ENCODE measurements around the gene IRS2. TPM values are rescaled to one million over a fixed set of nuclear protein-coding genes. Genes with fewer than 3 reads are reported as not detected.
A peak's percentile ranks its signal among the peaks of the same experiment; 100 is the strongest.

Gene IRS2
- total RNA-seq, 1 donor from 2014 or later = 43.8 TPM

DNA sequence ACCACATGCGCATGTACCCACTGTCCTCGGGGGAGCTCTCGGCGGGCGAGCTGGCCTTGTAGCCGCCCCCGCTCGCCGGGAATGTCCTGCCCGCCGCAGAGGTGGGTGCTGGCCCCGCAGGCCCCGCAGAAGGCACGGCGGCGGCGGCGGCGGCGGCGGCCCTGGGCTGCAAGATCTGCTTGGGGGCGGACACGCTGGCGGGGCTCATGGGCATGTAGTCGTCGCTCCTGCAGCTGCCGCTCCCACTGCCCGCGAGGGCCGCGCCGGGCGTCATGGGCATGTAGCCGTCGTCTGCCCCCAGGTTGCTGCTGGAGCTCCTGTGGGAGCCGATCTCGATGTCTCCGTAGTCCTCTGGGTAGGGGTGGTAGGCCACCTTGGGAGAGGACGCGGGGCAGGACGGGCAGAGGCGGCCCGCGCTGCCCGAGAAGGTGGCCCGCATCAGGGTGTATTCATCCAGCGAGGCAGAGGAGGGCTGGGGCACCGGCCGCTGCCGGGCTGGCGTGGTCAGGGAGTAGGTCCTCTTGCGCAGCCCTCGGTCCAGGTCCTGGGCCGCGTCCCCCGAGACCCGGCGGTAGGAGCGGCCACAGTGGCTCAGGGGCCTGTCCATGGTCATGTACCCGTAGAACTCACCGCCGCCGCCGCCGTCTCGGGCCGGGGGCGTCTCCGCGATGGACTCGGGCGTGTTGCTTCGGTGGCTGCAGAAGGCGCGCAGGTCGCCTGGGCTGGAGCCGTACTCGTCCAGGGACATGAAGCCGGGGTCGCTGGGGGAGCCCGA is 2.4 kb downstream of the IRS2 start:
- intact Hi-C loops (cut with DNase I) = no loop called here
- Histone ChIP-seq H3K27me3 (no peaks in the 10 kb centered on the region), H3K4me3 (peak overlapping the region; percentile 56), H3K27ac (peak overlapping the region; percentile 30), H3K4me1 (peaks cover 29% of the 10 kb centered on the region), H3K9me3 (no peaks in the 10 kb centered on the region), H3K36me3 (peaks cover 30% of the 10 kb centered on the region)
- DNase-seq = no peak
- no peak for ATAC-seq
- TF ChIP-seq, protein P1, sequence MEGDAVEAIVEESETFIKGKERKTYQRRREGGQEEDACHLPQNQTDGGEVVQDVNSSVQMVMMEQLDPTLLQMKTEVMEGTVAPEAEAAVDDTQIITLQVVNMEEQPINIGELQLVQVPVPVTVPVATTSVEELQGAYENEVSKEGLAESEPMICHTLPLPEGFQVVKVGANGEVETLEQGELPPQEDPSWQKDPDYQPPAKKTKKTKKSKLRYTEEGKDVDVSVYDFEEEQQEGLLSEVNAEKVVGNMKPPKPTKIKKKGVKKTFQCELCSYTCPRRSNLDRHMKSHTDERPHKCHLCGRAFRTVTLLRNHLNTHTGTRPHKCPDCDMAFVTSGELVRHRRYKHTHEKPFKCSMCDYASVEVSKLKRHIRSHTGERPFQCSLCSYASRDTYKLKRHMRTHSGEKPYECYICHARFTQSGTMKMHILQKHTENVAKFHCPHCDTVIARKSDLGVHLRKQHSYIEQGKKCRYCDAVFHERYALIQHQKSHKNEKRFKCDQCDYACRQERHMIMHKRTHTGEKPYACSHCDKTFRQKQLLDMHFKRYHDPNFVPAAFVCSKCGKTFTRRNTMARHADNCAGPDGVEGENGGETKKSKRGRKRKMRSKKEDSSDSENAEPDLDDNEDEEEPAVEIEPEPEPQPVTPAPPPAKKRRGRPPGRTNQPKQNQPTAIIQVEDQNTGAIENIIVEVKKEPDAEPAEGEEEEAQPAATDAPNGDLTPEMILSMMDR (IDR thresholded peaks at IDR 0.05) = no peak

DNA sequence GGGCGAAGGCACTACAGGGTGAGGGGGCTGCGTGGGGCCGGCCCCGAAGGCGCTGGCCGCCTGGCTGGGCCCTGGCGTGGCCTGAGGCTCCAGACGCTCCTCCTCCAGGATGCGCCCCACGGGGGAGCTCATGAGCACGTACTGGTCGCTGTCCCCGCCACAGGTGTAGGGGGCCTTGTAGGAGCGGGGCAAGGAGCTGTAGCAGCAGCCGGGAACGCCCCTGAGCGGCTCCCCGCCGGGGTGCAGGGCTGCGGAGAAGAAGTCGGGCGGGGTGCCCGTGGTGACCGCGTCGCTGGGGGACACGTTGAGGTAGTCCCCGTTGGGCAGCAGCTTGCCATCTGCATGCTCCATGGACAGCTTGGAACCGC is 3.0 kb downstream of the IRS2 start:
- H3K4me3 ChIP-seq = peak overlapping the region; percentile 56

DNA sequence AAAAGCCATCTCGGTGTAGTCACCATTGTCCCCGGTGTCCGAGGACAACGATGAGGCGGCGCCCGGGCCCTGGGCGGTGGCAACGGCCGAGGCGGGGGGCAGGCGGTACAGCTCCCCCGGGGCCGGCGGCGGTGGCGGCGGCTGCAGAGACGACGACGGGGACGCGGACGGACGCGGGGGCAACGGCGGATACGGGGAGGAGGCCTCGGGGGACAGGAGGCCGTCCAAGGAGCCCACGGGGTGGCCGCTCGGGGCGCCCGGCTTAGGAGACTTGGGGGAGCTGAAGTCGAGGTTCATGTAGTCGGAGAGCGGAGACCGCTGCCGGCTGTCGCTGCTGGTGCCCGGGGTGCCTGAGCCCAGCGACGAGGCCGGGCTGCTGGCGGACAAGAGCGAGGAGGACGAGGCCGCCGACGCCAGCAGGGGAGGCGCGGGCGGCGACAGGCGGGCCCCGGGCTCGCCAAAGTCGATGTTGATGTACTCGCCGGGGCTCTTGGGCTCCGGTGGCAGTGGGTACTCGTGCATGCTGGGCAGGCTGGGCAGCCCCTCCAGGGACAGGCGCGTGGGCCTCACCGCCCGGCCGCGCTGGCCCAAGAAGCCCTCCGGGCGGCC is 3.5 kb downstream of the IRS2 start:
- peaks cover 30% of the 10 kb centered on the region for H3K36me3 ChIP-seq
- no peaks in the 10 kb centered on the region for H3K9me3 ChIP-seq
- H3K27me3 ChIP-seq = no peaks in the 10 kb centered on the region
- H3K27ac ChIP-seq = no peak overlapping the region
- ATAC-seq = no peak
- peaks cover 33% of the 10 kb centered on the region for H3K4me1 ChIP-seq
- TF ChIP-seq, protein P1 (IDR thresholded peaks at IDR 0.05) = no peak
- intact Hi-C loops (cut with DNase I) = no loop called here
- no peak overlapping the region for H3K4me3 ChIP-seq
- no peak for DNase-seq

More for the DNA sequence above, 3.0 kb downstream of the IRS2 start:
- Histone ChIP-seq H3K4me1 (peaks cover 29% of the 10 kb centered on the region), H3K27me3 (no peaks in the 10 kb centered on the region), H3K9me3 (no peaks in the 10 kb centered on the region), H3K36me3 (peaks cover 30% of the 10 kb centered on the region), H3K27ac (no peak overlapping the region)
- DNase-seq (no peak), ATAC-seq (no peak)
- intact Hi-C loops (cut with DNase I) = no loop called here
- TF ChIP-seq, protein P1 (IDR thresholded peaks at IDR 0.05) = no peak

DNA sequence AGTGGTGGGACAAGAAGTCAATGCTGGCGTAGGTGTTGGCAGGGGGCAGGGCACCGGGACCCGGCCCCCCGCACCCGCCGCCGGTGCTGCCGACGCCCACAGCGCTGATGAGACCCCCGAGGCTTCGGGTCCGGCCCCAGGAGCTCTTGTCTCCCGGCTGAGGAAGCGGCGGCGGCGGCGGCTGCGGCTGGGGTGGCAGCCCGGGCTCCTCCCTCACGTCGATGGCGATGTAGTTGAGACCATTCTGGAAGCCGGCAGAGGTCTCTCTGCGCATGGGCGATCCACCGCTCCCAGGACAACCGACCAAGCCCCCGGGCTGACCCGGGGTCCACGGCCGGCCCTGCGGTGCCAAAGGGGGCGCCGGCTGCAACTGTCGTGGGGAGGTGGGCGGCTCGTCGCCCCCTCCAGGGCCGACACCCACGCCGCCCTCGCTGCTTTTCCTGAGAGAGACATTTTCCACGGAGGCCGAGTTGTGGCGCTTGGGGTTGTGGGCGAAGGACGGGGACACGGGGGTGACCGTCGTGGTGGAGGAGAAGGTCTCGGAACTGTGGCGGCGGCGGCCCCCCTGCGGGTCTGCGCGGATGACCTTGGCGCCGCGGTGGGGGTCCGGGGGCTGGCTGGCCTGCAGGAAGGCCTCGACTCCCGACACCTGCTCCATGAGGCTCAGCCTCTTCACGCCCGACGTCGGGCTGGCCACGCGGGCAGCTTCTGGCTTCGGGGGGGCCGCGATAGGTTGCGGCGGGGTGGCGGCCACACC is 4.1 kb downstream of the IRS2 start:
- Histone ChIP-seq H3K4me3 (peak overlapping the region; percentile 53), H3K27ac (no peak overlapping the region), H3K36me3 (peaks cover 30% of the 10 kb centered on the region), H3K27me3 (no peaks in the 10 kb centered on the region), H3K9me3 (no peaks in the 10 kb centered on the region), H3K4me1 (peaks cover 36% of the 10 kb centered on the region)
- intact Hi-C loops (cut with DNase I) = no loop called here
- ATAC-seq (no peak), DNase-seq (no peak)
- TF ChIP-seq, protein P1 (IDR thresholded peaks at IDR 0.05) = no peak

DNA sequence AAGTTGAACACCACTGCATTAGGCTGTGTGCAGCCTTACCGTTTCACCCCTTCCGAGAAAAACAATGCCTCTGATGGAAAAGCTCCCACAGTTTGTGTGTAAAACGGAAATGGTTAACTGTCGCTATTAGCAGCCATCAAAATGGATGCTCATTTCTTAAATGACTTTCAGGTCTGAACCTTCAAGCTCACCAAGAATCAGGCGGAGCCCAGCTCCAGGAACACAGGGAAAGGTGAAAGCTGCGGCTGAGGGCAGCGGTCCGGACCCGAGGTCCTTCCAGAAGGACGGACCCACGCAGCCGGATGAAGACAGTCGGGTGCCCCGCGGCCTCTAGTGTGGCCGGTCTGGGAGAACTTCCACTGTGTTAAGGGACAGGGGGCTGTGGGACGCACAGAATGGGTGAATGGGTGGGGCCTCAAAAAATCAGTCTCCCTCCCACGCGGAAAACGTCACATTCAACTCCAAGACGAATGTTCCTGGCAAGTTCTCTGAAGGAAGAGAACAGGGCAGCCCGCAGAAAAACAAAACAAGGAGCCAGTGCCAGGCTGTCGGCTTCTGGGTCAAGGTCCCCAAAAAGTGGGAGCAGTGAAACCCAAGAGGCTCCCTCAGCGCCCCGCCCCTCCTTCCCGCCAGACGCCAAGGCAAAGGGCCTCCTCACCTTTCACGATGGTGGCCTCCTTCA is 4.9 kb downstream of the IRS2 start:
- H3K9me3 ChIP-seq = no peaks in the 10 kb centered on the region
- TF ChIP-seq, protein P1 (IDR thresholded peaks at IDR 0.05) = no peak
- intact Hi-C loops (cut with DNase I) = no loop called here
- H3K4me3 ChIP-seq = peak overlapping the region; percentile 53
- peaks cover 42% of the 10 kb centered on the region for H3K4me1 ChIP-seq
- H3K27ac ChIP-seq = no peak overlapping the region
- H3K27me3 ChIP-seq = no peaks in the 10 kb centered on the region
- no peak for DNase-seq
- no peak for ATAC-seq
- H3K36me3 ChIP-seq = peaks cover 30% of the 10 kb centered on the region
